Urothelium cell line (cell line): ENCODE data around the gene CDCA7L.

Experiments used
- DNase-seq: peaks from one replicate; pipeline ENCODE4 v3.0.0; 2011; ENCODE audit warnings: low spot score, mixed read lengths
- FAIRE-seq: peaks from 2 replicates; lab custom pipeline; 2011; peaks lifted over from hg19 to GRCh38; lab: Jason Lieb, UNC

The CDCA7L gene, protein sequence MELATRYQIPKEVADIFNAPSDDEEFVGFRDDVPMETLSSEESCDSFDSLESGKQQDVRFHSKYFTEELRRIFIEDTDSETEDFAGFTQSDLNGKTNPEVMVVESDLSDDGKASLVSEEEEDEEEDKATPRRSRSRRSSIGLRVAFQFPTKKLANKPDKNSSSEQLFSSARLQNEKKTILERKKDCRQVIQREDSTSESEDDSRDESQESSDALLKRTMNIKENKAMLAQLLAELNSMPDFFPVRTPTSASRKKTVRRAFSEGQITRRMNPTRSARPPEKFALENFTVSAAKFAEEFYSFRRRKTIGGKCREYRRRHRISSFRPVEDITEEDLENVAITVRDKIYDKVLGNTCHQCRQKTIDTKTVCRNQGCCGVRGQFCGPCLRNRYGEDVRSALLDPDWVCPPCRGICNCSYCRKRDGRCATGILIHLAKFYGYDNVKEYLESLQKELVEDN

DNA sequence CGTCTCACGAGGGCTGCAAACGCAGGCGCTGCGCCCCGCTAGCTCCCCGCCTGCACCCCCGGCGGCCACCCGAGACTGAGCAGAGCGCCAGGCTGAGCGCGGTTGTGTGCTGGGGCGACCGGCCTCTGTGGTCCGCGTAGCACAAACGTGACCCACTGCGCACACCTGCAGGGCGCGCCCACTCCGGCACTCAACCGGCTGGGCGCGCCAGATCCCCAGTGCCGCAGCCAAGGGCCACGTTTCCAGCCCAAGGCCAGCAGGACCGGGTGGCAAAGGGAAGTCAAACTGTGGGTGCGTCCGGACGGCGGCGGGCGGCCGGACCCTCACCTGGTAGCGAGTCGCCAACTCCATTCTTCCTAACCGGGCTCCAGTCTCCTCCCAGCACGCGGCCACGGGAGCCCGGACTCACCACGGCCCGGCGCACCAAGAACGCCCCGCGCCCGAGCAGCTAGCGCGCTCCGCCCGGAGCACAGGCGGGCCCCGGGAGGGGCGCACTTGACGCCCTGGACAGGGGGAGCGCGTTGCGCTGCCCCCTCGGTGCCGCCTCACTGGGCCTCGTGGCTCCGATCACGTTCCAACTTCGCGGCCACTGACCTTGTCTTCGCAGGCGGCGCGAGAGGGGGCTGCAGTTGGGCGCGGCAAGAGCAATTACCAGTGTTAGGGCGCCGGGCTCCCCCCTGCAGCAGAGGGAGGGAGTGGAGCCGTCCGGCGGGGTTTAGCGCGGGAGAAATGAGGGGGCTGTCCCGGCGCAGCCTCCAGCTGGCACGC lies at the start of gene CDCA7L:
Gene CDCA7L, minus strand, starts transcription at position 446 of the 768 bp plus-strand sequence. Its CDS starts 95 bp downstream, at position 351.
- peak; percentile 86 for DNase-seq
- no peak for FAIRE-seq

DNA sequence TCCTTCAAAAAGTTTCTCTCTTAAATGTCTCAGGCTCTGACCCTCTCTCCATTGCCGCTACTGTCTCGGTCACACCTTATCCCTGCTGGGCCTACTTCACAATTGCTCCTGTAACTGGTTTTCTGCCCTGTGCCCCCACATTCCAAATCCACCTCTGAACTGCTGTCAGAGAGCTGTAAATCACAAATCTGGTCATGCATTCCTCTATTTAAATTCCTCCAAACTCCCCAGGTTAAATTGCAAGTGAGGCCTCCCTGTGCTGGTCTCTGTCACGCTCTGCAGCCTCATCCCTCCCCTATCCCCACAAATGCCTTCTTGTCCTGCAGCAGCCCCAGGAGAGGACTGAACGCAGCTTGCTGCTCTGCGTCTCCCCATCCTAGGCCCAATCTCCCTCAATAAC lies 40.4 kb upstream of the CDCA7L start:
- DNase-seq (no peak), FAIRE-seq (no peak)

DNA sequence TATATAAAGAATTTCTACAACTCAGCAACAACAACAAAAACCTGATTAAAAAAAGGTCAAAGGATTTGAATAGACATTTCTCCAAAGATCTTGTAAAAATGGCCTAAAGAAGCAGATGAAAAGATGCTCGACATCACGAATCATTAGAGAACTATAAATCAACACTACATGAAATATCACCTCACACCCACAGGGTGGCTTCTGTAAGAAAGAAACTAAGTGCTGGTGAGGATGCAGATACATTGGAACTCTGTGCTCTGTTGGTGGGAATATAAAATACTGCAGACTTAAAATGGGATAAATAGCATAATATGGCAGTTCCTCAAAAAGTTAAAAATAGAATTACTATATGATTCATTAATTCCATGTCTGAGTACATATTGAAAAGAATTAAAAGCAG lies 38.3 kb upstream of the CDCA7L start:
- FAIRE-seq: no peak
- DNase-seq: no peak

- FAIRE-seq (no peak), DNase-seq (no peak)
Observed at GRCh38 chr7:21983056-21983455, 37.4 kb upstream of the CDCA7L start.

GRCh38 chr7:21981524-21981923 lies 35.8 kb upstream of the CDCA7L start:
- DNase-seq: no peak

DNA sequence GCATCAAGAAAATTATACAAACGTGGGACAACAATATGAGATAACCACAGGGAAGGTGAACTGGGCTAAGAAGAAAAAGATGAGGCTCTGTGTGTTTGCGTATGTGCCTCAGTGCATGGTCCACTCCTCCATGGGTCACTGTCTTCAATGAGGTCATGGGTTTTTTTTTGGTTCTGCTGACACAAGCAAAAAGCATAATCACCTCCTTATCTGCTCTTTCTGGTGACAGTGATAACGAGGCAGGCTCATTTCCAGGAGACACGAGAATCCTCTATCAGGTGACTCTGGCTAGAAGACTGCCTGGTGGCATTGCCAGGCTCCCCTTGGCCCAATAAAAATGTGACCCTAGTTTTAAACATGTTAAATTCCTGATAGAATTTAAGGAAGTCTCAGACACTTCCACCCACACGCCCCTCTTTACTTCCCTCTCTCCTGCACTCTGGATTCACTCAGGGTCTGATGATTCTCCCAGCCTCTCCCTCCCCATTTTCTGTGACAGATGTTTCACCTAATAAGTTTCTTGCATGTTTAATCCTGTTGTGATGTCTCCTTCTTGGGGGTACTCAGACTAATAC lies 35.3 kb upstream of the CDCA7L start:
- DNase-seq (no peak), FAIRE-seq (no peak)

More at GRCh38 chr7:21981524-21981923, 35.8 kb upstream of the CDCA7L start:
- no peak for FAIRE-seq

DNA sequence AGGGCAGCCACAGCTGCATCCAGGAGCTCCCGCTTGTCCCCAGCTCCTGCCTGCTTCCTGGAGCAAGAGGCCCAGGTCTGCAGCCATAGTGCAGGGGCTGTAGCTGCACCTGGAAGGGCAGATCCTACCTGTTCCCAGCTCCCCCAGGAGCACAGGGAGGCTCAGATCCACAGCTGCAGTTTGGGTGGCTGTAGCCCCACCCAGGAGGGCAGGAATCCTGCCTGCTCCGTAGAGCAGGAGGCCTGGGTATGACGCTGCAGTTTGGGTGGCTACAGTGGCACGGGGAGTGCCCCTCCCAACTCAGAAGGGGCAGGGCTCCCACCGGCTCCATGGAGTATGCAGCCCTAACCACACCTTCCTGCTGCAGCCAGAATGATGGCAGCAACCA lies 26.7 kb upstream of the CDCA7L start:
- no peak for DNase-seq
- no peak for FAIRE-seq

DNA sequence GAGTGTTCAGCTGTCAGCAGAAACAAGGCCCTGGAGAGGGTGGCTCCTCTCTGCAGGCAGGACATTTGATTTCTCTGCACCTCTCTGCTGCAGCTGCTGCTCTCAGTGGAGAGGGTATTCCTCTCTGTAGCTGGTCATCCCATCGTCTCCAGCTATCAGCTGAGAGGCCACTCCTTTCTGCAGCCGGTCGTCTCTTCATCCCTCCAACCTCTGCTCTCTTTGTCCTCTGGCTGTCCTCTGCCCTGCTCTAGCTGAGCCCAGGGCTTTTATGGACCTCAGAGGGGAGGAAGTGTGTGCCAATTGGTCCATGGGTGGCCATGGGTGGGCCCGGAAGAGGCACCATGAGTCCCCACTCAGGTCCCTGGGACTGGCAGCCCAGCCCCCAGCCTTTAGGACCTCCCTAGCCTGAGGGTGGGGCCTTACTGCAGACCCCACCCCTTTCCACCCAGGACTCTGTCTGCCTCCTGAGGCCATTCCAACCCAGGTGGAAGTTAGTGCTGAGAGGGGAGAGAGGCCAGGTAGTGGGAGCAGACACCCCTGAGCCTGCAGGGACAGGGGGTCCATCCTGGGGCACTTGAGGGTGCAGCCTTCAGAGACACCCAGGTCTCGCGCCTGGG lies 26.2 kb upstream of the CDCA7L start:
- DNase-seq (no peak), FAIRE-seq (no peak)

DNA sequence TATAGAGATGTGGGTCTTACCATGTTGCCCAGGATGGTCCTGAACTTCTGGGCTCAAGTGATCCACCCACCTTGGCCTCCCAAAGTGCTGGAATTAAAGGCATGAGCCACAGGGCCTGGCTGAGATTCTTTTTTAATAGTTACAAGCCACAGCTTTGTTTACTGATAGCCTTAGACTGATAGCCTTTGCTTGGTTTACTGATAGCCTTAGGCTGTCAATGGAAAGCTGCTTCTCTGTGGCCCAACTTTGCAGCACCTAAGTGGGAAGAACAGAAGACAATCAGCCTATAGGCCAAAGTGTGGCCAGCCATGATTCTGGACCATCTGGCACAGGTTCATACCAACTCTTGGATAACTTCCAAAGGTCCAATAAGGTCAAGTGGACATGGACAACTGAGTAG lies 24.1 kb upstream of the CDCA7L start:
- FAIRE-seq: no peak
- no peak for DNase-seq

- peak; percentile 72 for DNase-seq
- FAIRE-seq: no peak
Observed at GRCh38 chr7:21967598-21968003, 21.9 kb upstream of the CDCA7L start.

DNA sequence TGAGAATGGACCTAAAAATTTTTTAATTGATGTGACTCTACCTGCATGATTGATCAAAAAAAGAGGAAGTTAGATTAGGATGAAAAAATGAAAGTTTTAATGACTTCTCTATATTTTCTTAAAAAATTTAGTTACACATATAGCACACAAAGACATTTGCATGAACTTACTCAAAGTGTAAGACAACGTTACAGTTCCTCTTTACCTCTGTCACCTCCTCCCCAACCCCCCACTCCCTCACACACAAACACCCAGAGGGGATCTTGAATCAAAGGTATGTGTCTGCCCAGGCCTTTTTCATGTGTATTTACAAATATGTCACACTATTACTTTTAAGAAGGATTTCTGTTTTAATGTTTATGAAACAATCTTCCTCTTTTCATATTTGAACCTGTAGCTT lies 20.6 kb upstream of the CDCA7L start:
- DNase-seq (no peak), FAIRE-seq (no peak)

DNA sequence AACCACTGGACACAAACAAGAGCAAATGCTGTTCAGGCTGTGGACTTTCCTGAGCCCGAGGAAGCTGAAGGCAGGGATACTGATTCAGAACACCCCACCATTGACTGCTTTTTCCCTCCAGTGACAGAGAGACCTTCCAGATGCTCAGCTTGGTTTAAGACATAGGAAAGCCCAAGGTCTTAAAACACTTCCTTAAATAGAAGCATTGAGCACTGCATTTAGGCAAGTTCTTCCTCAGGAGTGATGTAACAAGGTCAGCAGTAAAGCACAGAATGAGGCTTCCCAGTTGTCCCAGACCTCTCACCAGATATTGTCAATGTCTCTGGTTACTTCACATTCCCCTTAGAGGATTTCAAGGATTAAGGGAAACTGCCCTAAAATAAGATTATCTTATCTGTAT lies 19.6 kb upstream of the CDCA7L start:
- FAIRE-seq (no peak), DNase-seq (no peak)

DNA sequence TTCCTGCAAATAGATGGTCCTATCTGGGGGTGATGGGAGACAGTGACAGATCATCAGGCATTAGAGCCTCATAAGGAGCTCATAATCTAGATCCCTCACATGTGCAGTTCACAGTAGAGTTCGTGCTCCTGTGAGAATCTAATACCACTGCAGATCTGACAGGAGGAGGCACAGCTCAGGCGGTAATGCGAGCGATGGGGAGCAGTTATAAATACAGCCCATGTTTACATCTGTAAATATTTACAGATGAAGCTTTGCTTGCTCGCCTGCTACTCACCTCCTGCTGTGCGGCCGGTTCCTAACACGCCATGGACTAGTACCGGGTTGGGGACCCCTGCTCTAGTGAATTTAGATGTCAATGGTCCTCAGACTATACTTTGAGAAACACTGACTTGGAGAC lies 17.0 kb upstream of the CDCA7L start:
- FAIRE-seq: no peak
- no peak for DNase-seq

GRCh38 chr7:21960922-21961321 lies 15.2 kb upstream of the CDCA7L start:
- FAIRE-seq (no peak), DNase-seq (peak; percentile 67)

DNA sequence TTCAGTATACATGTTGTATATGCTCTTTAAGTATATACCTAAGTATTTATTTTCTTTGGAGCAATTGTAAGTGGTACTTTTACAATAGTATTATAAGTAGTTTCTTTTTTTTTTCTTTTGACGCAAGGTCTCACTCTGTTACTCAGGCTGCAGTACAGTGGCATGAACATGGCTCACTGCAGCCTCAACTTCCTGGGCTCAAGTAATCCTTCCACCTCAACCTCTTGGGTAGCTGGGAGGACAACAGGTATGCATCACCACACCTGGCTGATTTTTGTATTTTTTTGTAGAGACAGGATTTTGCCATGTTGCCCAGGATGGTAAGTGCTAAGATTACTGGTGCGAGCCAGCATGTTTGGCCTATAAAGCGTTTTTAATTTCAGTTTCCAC lies 13.7 kb upstream of the CDCA7L start:
- FAIRE-seq: no peak
- no peak for DNase-seq

GRCh38 chr7:21953781-21954180 lies 8.1 kb upstream of the CDCA7L start:
- FAIRE-seq (no peak), DNase-seq (no peak)

DNA sequence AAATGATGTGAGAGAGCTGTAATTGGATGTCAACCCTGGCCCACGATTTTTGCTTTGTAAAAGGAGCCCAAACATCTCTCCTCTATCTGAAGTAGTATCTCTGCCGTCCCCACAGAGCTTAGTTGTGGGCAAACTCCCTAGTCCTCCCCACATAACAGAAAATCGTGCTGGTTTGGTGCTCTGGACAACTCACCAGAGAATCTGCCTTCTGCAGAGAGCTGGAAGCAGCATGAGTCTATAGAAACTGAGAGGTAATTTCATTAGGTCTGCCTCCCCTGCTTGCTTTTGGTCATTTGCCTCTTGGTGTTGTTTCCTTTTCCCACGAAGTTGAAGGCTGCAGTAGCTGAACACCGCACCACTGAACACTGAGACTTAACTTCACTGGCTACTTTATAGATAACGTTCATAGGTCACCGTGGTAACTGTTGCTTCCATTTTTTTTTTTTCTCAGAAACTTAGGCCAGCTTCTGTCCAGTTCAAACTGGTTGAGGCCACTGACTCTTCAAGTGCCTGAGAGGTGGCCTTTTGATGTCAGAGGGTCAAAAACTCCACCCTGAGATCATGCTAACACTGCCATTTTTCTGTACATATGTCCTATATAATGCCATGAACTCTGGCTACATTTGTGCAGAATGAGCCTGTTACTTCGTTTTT lies 3.3 kb upstream of the CDCA7L start:
- FAIRE-seq: no peak

DNA sequence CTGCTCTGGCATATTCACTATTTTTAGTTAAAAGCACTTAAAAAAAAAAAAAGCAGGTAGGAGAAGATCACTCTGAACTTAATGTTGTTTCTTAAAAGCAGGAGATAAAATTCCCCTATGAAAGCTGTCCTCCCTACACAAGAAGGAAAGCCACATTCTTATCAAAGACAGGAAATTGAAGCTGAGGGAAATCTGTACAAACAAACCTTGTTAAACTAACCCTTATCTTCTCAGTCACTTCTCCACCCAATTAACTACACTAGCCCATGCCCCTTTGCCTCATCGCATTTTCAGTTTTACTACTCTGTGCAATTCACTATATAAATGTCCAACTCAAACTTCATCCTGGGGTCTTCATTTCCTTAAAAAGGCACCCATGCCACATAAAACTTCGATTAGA lies 2.7 kb upstream of the CDCA7L start:
- no peak for FAIRE-seq
- no peak for DNase-seq

More for the DNA sequence above, 3.3 kb upstream of the CDCA7L start:
- no peak for DNase-seq

- FAIRE-seq (no peak), DNase-seq (no peak)
Observed at GRCh38 chr7:21947946-21948345, 2.2 kb upstream of the CDCA7L start.

- DNase-seq: no peak
- FAIRE-seq: no peak
Observed at GRCh38 chr7:21947056-21947455, 1.4 kb upstream of the CDCA7L start.

- FAIRE-seq (no peak), DNase-seq (no peak)
Observed at GRCh38 chr7:21946222-21946709, 567 bp upstream of the CDCA7L start.
